Measurements from ENCODE around the gene MAGI2. TPM values are rescaled to one million over a fixed set of nuclear protein-coding genes. Genes with fewer than 3 reads are reported as not detected.

Gene MAGI2
- total RNA-seq, 2 donors from 2014 or later: 0.05 to 0.09 TPM

DNA sequence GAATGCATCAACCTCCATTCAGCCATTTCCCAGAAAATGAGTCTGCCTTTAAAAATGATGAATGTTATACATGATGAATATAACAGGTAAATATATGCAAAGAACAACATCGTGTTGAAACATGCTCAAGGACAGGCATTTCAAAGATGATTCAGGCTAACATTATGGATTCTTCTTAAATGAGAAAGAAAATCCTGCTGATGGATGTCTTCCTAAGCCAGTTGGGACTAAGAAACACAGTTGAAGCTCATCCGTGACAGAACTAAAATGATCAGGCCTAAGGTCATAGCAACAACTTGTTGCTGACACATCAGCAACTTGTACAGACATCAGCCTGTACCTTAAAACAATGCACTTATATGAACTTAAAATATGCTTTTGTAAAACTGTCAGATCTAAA lies 267.9 kb downstream of the MAGI2 start:
- H3K4me3 Mint-ChIP-seq: no peak overlapping the region
- no peak for ATAC-seq (replicated peaks)
- no peaks in the 10 kb centered on the region for H3K27me3 Mint-ChIP-seq
- H3K9me3 Mint-ChIP-seq: peaks cover 8% of the 10 kb centered on the region
- H3K36me3 Mint-ChIP-seq (ENCODE audit: low read depth): no peaks in the 10 kb centered on the region
- H3K4me1 Mint-ChIP-seq: no peaks in the 10 kb centered on the region
- H3K27ac Mint-ChIP-seq: no peak overlapping the region

DNA sequence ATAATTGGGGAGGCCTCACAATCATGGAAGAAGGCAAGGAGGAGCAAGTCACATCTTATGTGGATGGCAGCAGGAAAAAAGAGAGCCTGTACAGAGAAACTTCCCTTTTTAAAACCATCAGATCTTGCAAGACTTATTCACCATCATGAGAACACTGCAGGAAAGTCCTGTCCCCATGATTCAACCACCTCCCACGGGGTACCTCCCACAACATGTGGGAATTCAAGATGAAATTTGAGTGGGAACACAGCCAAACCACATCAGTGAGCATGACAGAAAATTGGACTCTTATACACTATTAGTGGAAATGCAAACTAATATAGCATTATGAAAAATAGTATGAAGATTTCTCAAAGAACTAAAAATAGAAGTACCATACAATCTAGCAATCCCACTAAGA lies 271.2 kb downstream of the MAGI2 start:
- Mint-ChIP-seq H3K9me3 (peaks cover 15% of the 10 kb centered on the region), H3K36me3 (ENCODE audit: low read depth) (no peaks in the 10 kb centered on the region), H3K27ac (no peak overlapping the region), H3K4me1 (no peaks in the 10 kb centered on the region), H3K27me3 (no peaks in the 10 kb centered on the region), H3K4me3 (no peak overlapping the region)
- ATAC-seq (replicated peaks): no peak

DNA sequence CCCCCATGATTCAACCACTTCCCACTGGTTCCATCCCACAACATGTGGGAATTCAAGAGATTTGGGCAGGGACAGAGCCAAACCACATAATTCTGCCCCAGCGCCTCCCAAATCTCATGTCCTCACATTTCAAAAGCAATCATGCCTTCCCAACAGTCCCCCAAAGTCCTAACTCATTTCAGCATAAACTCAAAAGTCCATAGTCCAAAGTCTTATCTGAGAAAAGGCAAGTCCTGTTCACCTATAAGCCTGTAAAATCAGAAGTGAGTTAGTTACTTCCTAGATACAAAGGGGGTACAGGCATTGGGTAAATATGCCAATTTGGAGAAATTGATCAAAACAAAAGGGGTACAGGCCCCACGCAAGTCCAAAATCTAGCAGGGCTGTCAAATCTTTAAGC lies 272.9 kb downstream of the MAGI2 start:
- Mint-ChIP-seq H3K27ac (no peak overlapping the region), H3K4me3 (no peak overlapping the region), H3K9me3 (peaks cover 15% of the 10 kb centered on the region), H3K36me3 (ENCODE audit: low read depth) (no peaks in the 10 kb centered on the region), H3K27me3 (no peaks in the 10 kb centered on the region), H3K4me1 (no peaks in the 10 kb centered on the region)
- ATAC-seq (replicated peaks): no peak

DNA sequence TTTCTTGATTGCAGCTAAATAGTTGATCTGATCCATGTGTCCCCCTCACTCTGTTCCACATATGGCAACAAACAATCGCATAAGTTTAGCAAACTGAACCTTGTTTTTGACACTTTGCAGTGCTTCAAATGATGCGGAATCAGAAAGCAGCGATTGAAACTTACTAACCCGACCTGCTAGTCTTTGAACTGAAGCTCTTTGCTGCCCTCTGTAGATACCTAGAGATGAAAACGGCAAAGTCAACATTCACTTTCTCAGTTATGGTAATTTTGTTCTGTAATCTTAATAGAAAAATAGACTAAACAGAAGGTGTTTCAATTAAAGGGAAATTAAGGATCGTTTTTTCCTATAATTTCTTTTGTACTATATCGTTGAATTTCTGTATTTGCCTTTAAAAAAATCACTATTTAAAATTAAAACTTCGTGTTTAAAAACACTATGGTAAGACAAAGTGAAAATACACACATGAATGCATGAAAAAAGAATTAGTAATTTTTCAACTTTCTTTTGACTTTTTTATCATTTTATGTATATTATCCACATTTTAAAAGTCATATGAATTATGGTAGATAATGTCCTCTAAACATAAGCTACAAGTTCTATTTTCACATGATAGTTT lies 276.5 kb downstream of the MAGI2 start:
- Mint-ChIP-seq H3K27ac (no peak overlapping the region), H3K9me3 (peaks cover 8% of the 10 kb centered on the region), H3K4me3 (no peak overlapping the region), H3K4me1 (no peaks in the 10 kb centered on the region), H3K27me3 (no peaks in the 10 kb centered on the region), H3K36me3 (ENCODE audit: low read depth) (no peaks in the 10 kb centered on the region)
- no peak for ATAC-seq (replicated peaks)

DNA sequence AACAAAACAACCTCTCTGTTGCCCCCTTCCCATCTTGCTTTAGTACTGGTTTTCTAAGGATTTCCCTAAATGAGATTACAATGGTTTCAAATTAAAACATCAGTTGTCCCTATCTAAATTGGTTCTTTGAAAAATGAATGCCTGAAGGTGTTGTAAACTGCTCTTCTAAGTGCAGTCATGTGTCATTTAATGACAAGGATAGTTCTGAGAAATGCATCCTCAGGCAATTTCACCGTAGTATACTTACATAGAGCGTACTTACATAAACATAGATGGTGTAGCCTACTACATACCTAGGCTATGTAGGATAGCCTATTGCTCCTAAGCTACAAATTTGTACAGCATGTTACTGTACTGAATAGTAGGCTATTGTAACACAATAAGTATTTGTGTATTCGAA lies 278.1 kb downstream of the MAGI2 start:
- Mint-ChIP-seq H3K4me3 (no peak overlapping the region), H3K27ac (no peak overlapping the region), H3K27me3 (no peaks in the 10 kb centered on the region), H3K36me3 (ENCODE audit: low read depth) (no peaks in the 10 kb centered on the region), H3K9me3 (peaks cover 8% of the 10 kb centered on the region), H3K4me1 (no peaks in the 10 kb centered on the region)
- ATAC-seq (replicated peaks): no peak

DNA sequence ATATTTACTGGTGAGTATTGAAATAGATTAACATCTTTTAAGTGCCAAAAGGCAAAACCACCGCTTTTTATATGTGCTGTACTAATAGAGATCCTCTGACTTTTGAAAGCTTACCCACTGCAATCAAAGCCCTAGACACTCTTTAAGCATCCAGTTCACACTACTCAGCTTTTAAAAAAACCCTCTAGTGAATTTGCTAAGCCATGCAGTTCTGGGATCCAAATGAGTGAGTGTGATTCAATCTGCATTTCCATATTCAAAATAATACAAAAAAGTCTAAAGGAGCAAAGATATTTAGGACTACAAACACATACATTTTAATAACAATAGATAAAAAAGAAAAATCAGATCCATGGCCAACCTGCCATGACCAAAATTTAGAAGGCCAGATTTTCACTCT lies 288.2 kb downstream of the MAGI2 start:
- no peak for ATAC-seq (replicated peaks)
- no peak overlapping the region for H3K4me3 Mint-ChIP-seq
- no peak overlapping the region for H3K27ac Mint-ChIP-seq
- H3K4me1 Mint-ChIP-seq: no peaks in the 10 kb centered on the region
- no peaks in the 10 kb centered on the region for H3K36me3 Mint-ChIP-seq (ENCODE audit: low read depth)
- H3K27me3 Mint-ChIP-seq: no peaks in the 10 kb centered on the region
- no peaks in the 10 kb centered on the region for H3K9me3 Mint-ChIP-seq

DNA sequence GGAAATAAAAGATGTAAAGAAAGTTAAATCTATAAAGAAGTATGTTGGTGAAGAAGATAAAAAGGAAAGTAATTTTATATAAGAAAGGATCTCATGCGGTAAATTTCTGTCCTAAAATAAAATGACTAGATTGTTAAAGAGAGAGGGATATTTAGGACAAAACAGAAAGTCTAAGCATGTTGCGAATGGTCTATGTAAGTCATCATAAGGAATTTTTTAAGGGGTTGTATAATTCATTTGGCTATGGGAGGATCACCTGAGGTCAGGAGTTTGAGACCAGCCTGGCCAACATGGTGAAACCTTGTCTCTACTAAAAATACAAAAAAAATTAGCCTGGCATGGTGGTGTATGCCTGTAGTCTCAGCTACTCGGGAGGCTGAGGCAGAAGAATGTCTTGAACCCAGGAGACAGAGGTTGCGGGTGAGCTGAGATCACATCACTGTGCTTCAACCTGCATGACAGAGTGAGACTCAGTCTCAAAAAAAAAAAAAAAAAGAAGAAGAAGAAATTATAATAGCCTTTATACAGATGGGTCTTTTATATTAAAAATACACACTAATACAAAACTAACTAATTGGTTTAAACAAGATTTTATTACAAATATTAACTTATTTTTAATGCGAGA lies 294.3 kb downstream of the MAGI2 start:
- H3K36me3 Mint-ChIP-seq (ENCODE audit: low read depth): no peaks in the 10 kb centered on the region
- no peak for ATAC-seq (replicated peaks)
- no peaks in the 10 kb centered on the region for H3K27me3 Mint-ChIP-seq
- H3K27ac Mint-ChIP-seq: no peak overlapping the region
- no peak overlapping the region for H3K4me3 Mint-ChIP-seq
- no peaks in the 10 kb centered on the region for H3K9me3 Mint-ChIP-seq
- no peaks in the 10 kb centered on the region for H3K4me1 Mint-ChIP-seq

DNA sequence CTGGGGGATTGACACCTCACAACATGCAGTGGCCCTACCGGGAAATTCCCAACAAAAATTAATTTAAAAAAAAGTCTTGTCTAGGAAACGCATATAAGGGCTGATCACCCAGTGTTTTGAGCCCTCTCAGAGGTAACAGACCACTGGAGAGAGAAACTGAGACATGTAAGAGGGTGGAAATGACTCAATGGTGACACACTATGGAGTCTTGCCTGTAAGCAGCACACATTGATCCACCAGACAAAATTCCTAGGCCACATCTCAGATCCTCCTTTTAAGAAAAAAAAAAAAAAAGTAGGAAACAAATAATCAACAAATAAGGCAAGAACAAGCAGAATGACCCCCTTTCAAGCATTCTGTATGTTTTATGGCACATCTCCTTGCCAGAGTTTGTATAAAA lies 296.2 kb downstream of the MAGI2 start:
- Mint-ChIP-seq H3K4me1 (no peaks in the 10 kb centered on the region), H3K27ac (no peak overlapping the region), H3K4me3 (no peak overlapping the region), H3K27me3 (no peaks in the 10 kb centered on the region), H3K9me3 (no peaks in the 10 kb centered on the region), H3K36me3 (ENCODE audit: low read depth) (no peaks in the 10 kb centered on the region)
- ATAC-seq (replicated peaks): no peak

DNA sequence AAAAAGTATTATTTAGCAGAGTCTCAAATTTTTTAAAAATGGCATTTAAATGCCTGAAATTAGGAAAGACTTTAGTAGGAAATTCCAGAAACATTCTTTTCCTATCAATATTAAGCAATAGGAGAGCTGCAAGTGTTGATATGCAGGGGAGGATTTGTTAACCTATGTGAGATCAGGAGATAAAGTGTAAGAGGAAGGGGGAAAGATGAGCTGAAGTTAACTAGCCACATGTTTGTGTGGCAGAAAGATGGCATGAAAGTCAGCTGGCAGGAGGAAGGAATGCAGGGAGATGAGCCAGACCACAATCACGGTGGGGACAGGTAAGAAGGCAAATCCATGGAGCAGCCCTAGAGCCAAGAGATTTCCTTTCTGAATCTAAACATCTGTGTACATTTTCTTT lies 303.6 kb downstream of the MAGI2 start:
- ATAC-seq (replicated peaks): no peak
- Mint-ChIP-seq H3K27ac (no peak overlapping the region), H3K4me3 (no peak overlapping the region), H3K4me1 (no peaks in the 10 kb centered on the region), H3K9me3 (peaks cover 9% of the 10 kb centered on the region), H3K36me3 (ENCODE audit: low read depth) (no peaks in the 10 kb centered on the region), H3K27me3 (no peaks in the 10 kb centered on the region)

DNA sequence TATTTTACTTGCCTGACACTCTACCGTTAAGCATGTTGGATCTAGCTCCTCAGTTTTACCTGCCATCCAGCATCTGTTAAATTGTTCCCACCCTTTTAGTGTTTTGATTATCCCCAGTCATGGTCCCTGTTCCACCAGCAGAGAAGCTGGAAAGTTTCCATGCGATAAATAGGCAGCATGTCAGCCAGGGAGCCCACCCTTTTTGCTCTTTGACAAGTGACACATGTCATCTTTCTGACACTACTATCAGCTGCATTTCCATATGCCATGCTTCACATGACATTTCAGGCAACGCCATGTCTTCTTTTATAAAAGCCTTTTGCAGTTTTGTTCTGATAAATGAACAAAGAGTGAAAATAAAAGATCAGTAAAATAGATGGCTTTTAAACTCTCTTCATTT lies 310.8 kb downstream of the MAGI2 start:
- ATAC-seq (replicated peaks): no peak
- Mint-ChIP-seq H3K27ac (no peak overlapping the region), H3K4me3 (no peak overlapping the region), H3K27me3 (no peaks in the 10 kb centered on the region), H3K36me3 (ENCODE audit: low read depth) (no peaks in the 10 kb centered on the region), H3K9me3 (peaks cover 6% of the 10 kb centered on the region), H3K4me1 (no peaks in the 10 kb centered on the region)

DNA sequence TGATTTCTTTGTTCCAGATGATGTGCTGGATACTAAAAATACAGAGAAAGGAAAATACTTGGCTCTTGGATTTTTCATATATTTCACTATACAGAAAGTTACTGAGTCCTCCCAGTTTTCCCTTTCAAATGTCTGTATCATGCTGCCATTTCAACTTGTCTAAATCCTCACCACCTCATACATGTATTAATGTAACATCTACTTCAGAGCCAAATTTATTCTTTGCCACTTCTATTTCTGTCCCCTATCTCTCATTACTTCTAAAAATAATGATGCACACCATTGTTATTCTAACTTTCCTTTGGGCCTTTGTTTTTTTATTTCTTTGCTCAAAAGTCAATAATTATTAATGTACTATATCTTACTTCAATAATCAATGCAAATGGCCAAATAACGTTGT lies 312.2 kb downstream of the MAGI2 start:
- Mint-ChIP-seq H3K36me3 (ENCODE audit: low read depth) (no peaks in the 10 kb centered on the region), H3K27ac (no peak overlapping the region), H3K4me3 (no peak overlapping the region), H3K4me1 (no peaks in the 10 kb centered on the region), H3K9me3 (peaks cover 6% of the 10 kb centered on the region), H3K27me3 (no peaks in the 10 kb centered on the region)
- no peak for ATAC-seq (replicated peaks)

DNA sequence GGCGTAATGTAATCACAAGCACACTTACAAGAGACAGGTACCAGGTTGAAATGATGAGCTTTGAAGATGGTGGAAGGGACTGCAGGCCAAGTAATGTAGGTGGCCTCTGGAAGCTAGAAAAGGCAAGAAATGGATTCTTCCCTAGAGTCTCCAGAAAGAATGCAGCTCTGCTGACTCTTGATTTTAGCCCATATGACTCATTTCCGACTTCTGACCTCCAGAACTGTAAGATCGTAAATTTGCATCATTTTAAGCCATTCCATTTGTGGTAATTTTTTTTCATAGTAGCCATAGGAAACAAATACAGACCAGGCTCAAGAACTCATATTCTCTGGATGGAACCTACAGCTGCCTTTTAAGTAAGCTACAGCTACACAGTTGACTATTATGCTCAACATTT lies 315.5 kb downstream of the MAGI2 start:
- no peaks in the 10 kb centered on the region for H3K4me1 Mint-ChIP-seq

DNA sequence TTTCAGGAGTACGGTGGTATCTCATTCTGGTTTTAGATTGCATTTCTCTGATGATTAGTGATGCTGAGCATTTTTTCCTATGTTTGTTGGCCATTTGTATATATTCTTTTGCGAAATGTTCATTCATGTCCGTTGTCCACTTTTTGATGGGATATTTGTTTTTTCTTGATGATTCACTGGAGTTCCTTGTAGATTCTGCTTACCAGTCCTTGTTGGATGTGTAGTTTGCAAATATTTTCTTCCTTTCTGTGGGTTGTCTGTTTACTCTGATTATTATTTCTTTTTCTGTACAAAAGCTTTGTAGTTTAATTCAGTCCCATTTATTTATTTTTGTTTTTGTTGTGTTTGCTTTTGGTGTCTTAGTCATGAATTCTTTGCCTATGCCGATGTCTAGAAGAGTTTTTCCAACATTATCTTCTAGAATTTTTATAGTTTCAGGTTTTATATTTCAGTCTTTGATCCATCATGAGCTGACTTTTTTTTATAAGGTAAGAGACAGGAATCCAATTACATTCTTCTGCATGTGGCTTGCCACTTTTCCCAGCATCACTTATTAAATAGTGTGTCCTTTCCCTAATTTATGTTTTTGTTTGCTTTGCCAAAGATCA lies 320.5 kb downstream of the MAGI2 start:
- no peaks in the 10 kb centered on the region for H3K9me3 Mint-ChIP-seq
- no peak overlapping the region for H3K27ac Mint-ChIP-seq
- ATAC-seq (replicated peaks): no peak
- H3K4me3 Mint-ChIP-seq: no peak overlapping the region
- H3K36me3 Mint-ChIP-seq (ENCODE audit: low read depth): no peaks in the 10 kb centered on the region
- no peaks in the 10 kb centered on the region for H3K27me3 Mint-ChIP-seq
- H3K4me1 Mint-ChIP-seq: no peaks in the 10 kb centered on the region

More for the DNA sequence above, 315.5 kb downstream of the MAGI2 start:
- Mint-ChIP-seq H3K27me3 (no peaks in the 10 kb centered on the region), H3K27ac (no peak overlapping the region), H3K4me3 (no peak overlapping the region), H3K36me3 (ENCODE audit: low read depth) (no peaks in the 10 kb centered on the region), H3K9me3 (peaks cover 3% of the 10 kb centered on the region)
- ATAC-seq (replicated peaks): no peak

DNA sequence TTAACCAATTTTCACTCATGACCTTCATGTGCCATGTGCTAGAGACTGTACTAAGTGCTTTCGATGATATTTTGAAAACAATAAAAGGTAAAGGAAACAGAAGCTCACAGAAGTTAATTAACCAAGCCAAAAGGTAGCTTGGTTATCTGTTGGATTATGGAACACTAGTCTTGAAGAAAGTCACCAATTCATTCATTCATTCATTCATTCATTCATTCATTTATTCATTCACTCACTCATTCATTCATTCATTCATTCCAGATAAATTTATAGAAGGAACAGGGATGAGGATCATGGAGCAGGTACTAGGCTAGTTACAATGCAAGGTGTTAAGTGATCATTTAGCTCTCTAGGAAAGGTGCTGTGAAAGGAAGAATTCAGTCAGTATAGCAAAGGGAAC lies 322.8 kb downstream of the MAGI2 start:
- Mint-ChIP-seq H3K4me1 (no peaks in the 10 kb centered on the region), H3K36me3 (ENCODE audit: low read depth) (no peaks in the 10 kb centered on the region), H3K27me3 (no peaks in the 10 kb centered on the region), H3K9me3 (peaks cover 3% of the 10 kb centered on the region), H3K4me3 (no peak overlapping the region), H3K27ac (no peak overlapping the region)
- ATAC-seq (replicated peaks): no peak

DNA sequence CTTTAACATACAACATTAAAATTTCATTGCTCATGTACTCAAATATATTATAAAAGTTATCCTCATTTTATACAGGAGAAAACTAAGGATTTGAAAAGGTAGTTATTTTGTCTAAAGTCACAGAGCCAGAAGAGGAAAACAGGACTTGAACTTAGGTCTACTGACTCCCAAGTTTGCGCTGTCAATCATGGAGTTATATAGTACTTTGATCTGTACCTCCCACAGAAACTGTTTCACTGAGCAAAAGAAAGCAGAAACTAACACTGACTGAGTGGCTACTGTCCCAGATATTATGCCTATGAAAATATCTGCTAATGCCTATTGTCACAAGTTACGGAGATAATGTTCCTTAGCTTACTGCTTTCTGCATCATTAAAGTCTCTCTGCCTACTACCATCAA lies 329.1 kb downstream of the MAGI2 start:
- no peaks in the 10 kb centered on the region for H3K27me3 Mint-ChIP-seq
- no peaks in the 10 kb centered on the region for H3K4me1 Mint-ChIP-seq
- H3K36me3 Mint-ChIP-seq (ENCODE audit: low read depth): no peaks in the 10 kb centered on the region
- H3K9me3 Mint-ChIP-seq: peaks cover 8% of the 10 kb centered on the region
- H3K27ac Mint-ChIP-seq: no peak overlapping the region
- H3K4me3 Mint-ChIP-seq: no peak overlapping the region
- ATAC-seq (replicated peaks): no peak

Data from activated T-helper 17 cell treated with anti-CD3 and anti-CD28 coated beads, Interleukin-2, amount 50 U/mL, for 72 hours (primary cell).